HS-5 (cell line): ENCODE results near the gene SDCBP2.

Experiments used
- DNase-seq: peaks from one replicate; pipeline ENCODE4 v3.0.0-alpha.2; 2012; ENCODE audit warnings: low read depth

The SDCBP2 gene

DNA sequence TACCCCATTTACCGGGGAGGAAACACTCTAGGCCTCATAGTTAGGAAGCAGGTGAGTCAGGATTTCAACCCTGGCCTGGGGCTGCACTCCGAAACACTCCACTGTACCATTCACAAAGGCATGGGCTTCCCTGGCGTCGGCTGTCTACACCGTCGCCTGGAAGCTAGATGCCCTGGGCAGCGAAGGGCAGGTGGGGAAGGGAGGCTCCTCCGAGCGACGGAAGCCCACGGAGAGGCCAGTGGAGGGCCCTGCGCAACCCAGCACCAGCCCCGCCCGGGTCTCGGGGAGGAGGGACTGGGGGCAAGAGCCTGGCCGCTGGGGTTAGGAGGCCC lies 16.1 kb downstream of the SDCBP2 start:
- DNase-seq = no peak

GRCh38 chr20:1312308-1312707 lies 16.6 kb downstream of the SDCBP2 start:
- no peak for DNase-seq

DNA sequence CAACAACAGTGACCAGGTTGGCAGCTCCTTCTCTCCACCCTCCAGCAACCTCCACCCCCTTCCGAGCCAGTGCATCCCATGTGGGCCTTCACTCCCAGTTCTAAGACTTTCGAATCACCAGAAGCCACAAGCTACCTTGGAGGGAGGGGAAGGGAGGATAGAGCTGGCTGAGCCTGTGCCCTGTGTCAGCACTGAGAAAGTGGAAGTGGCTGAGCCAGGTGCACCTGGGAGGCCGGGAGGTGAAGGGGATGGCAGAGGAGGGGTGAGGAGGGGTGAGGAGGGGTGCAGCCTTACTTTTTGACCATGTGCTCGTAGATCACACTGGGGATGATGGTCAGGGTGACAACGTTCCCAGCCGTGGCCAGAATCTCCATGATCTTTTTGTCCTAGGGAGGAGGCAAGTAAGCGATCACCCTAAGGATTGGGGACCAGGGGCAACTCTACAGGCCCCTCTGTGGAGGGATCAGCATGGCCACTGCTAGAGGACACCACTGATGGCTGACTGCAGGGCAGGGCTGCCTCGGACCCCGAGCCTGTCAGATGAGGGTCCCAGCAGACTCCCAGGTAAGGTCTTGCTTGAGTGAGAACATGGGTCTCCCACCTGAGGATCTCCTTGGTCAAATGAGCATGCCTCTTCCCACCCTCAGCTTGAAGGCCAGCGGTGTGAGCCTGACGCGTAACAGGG lies 18.3 kb downstream of the SDCBP2 start:
- no peak for DNase-seq

- no peak for DNase-seq
Observed at GRCh38 chr20:1310071-1310470, 18.9 kb downstream of the SDCBP2 start.

DNA sequence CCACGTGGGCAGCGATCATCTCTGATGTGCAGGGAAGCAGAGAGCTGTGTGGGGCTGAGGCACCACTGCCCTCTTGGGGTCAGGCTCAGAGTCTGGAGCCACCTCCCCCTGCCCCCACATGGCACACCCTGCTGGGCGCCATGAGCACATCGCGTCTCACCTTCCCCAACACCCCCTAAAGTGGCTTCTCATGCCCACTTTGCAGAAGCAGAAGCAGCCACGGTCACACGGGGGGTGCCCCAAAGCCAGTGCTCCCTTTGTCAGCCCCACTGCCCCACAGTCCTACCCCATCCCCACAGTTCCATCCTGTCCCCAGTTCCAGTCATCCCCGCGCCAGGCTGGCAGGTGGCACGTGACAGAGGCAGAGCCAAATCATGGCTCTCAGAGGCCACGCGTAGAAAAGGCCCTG lies 19.5 kb downstream of the SDCBP2 start:
- DNase-seq = no peak

DNA sequence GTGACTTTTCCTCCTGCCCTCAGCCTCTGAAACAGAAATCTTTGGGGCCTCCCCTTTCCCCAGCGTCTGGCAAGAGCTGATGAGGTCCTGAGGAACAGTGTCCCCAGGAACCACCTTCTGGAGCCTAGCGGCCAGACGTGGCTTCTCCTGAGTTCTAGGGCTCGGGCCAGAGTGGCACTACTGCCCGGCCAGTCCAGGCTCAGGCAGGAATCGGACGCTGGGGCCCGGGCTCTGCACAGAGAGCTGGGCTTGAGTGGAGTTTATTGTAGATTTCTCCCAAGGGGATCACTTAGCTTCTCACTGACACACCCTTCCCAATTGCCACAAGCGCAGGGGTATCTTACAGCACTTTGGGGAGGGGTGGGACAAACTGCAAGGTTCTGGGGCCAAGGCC lies 20.2 kb downstream of the SDCBP2 start:
- no peak for DNase-seq

DNA sequence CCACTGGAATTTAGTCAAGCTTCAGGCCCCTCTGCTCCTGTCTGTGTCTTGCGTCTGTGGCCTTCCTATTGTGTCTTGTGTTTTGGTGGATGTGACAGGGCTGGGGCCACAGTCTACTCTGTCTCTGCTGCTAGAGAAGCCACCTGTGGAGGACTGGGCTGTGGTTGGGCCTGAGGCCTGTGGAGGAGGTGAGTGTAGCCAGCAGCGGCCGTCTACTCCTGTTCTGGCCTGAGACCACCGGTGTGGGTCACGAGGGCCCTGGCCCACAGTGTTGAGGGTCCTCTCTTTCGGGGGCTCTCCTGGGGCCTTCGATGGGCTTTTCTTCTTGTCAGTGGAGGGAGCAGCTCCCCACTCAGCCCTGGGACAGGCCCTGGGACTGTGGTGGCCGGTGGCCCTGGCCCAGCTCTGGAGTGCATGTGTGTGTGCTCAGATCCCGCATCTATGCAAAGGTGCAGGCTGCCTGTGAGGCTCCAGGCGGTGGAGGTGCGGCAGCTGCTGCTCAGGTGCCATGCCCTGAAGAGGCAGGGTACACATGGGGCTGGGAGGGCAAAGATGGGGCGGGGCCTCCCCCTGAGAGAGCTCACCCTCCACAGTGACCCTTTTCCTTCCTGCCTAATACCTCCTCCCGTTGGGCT lies 20.8 kb downstream of the SDCBP2 start:
- no peak for DNase-seq

DNA sequence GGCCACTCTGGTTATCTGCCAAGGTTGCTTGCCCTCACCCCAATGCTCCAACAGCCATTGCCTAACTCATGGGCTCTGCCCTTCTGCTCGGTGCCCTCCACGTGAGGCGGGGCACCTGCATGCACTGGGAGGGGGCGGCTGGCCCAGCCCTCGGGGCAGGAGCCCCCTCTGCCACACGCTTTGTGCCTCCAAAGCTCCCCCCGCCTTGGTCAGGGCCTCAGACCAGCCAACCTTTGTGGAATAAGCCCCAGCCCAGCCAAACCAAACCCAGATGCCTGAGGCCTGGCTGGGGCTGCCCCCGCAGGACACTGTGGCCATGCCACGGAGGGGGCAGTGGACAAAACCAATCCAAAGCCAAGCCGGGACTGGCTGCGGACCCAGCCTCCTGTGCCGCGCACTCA lies 21.4 kb downstream of the SDCBP2 start:
- no peak for DNase-seq

DNA sequence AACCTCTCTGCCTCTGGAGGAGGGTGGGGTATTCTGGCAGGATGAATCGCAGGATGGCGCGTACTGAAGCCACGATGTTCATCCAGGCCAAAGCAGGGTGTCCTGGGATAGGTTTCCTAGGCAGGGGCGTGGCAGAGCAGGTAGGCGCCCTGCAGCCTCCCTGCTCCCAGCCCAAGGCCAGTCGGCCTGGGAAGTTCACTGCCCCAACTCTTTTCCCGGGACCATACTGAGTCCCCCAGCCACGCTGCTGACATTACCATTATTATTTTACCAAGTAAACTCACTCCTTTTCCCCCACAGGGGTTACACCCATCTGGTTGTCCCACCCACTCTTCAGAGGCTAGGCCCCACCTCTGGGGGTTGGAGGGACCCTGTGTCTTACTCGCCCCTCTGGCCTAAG lies 21.8 kb downstream of the SDCBP2 start:
- no peak for DNase-seq

GRCh38 chr20:1306316-1307135 lies 22.4 kb downstream of the SDCBP2 start:
- no peak for DNase-seq

DNA sequence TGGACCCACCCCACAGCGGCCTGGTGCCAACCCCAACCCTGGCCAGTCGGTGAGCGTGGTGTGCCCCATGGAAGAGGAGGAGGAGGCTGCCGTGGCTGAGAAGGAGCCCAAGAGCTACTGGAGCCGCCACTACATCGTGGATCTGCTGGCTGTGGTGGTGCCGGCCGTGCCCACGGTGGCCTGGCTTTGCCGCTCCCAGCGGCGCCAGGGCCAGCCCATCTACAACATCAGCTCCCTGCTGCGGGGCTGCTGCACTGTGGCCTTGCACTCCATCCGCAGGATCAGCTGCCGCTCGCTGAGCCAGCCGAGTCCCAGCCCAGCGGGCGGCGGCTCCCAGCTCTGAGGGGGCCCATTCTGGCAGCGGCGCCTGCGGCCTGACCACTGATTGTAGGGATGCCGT lies 23.2 kb downstream of the SDCBP2 start:
- no peak for DNase-seq

DNA sequence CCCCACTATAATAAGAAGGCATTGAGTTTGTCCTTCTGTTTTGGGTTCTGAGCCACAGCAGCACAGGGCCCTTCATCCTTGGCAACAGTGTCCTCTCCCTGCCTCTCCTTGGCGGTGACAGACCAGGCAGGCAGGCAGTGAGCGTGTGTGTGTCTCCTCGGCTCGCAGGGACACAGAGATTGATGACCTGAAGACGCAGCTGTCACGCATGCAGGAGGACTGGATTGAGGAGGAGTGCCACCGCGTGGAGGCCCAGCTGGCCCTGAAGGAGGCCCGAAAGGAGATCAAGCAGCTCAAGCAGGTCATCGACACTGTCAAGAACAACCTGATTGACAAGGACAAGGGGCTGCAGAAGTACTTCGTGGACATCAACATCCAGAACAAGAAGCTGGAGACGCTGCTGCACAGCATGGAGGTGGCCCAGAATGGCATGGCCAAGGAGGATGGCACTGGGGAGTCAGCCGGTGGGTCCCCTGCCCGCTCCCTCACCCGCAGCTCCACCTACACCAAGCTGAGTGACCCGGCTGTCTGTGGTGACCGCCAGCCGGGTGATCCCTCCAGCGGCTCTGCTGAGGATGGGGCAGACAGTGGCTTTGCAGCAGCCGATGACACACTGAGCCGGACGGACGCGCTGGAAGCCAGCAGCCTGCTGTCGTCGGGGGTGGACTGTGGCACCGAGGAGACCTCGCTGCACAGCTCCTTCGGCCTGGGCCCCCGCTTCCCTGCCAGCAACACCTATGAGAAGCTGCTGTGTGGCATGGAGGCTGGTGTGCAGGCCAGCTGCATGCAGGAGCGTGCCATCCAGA lies 24.0 kb downstream of the SDCBP2 start:
- DNase-seq = no peak

GRCh38 chr20:1302685-1303541 lies 26.0 kb downstream of the SDCBP2 start:
- no peak for DNase-seq

- peak; percentile 50 for DNase-seq
Observed at GRCh38 chr20:1301031-1301529, 27.9 kb downstream of the SDCBP2 start.

DNA sequence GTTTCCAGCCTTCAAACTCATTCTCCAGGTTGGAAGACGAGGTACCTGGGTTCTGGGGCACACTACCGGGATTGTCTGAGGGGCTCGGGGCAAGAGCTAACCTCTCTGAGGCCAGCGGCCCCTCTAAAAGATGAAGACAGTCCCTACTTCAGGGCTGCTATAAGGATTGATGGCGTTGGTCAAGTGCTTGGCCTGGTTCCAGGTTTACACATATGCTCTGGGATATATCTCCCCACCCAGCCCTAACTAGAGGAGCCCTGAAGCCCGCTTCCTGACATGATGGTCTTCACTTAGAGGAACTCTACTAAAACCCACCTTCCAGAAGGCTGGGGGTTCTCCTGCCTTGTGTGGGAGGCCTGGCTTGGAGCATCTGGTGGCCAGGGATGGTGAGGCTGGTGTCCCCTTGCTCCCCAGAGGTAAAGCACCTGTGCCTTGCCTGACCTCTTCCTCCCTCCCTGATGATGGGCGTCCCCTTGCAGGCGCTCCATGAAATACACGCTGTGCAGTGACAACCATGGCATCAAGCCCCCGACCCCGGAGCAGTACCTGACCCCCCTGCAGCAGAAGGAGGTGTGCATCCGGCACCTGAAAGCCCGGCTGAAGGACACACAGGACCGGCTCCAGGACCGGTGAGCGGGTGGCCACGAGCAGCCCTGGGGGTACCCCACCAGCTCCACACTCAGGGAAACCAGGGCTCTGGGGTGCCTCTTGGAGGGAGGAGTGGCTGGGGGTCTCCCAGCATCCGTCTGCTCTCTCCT lies 28.7 kb downstream of the SDCBP2 start:
- no peak for DNase-seq

- no peak for DNase-seq
Observed at GRCh38 chr20:1299522-1299921, 29.4 kb downstream of the SDCBP2 start.

- DNase-seq = no peak
Observed at GRCh38 chr20:1298888-1299511, 29.9 kb downstream of the SDCBP2 start.

DNA sequence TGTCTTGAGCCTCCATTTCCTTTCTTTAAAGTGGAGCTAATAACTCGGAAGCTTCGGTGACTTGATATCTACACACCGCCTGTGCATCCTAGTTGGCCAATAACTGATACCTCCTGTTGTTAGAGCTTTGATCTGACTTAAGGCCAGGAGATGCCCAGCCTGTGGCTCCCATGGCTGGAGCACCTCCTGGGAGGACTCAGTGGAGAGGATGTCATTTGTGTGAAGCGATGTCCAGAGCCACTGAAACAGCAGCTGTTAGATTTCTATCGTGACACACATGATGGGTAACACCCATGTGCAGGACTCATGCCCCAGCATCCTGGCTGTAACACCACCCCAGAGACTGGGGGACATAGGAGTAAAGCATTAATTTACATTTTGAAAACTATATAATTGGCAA lies 30.8 kb downstream of the SDCBP2 start:
- DNase-seq = no peak

DNA sequence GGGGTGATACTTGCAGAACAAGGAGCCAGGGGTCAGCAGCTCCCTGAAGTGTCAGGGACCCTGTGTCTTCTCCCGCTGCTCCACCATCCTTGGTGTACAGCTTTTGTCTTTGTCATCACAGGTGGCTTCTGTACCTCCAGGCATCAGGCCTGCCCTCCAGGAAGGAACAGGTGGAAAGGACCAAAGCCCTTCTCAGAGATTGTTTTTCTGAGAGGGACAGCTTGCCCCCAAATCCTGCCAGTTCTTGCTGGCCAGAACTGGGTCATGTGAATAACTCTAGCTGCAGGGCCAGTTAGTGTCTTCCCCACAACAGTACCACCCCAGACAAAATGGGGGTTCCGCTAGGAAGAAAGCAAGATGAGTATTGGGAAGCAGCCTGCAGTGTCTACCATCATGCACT lies 31.5 kb downstream of the SDCBP2 start:
- DNase-seq = no peak

DNA sequence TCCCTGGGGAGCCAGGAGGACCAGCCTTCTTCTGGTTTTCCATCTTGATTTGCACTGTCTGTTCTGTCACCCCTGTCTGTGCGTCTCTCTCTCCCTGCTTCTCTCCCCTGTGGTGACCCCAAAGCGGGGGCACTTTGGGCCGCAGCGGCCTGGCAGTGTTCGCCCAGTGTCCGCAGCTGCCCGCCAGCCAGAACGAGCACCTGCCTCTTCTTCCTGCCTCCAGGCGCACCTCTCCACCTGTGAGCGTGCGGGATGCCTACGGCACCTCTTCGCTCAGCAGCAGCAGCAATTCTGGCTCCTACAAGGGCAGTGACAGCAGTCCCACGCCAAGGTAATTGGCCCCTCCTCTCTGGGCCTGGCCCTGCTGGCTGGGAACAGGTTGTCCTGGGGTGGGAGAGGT lies 32.0 kb downstream of the SDCBP2 start:
- DNase-seq = no peak
